Activated CD4-positive, alpha-beta T cell treated with anti-CD3 and anti-CD28 coated beads, Interleukin-2, Interleukin-4, amounts not matched to agents 100 ng/mL and 50 ng/mL, durations not matched to agents 16 hours and 8 hours (primary cell): ENCODE results near the gene APCDD1.
"Not testable (repeated sequence)": the region's sequence is repeated elsewhere in the genome, so short reads cannot be mapped to it uniquely, and the experiment has no call there.

Experiments
- DNase-seq: peaks from one replicate; pipeline ENCODE4 v3.0.0-alpha.2; 2020; ENCODE audit warnings: low spot score

APCDD1 gene

DNA sequence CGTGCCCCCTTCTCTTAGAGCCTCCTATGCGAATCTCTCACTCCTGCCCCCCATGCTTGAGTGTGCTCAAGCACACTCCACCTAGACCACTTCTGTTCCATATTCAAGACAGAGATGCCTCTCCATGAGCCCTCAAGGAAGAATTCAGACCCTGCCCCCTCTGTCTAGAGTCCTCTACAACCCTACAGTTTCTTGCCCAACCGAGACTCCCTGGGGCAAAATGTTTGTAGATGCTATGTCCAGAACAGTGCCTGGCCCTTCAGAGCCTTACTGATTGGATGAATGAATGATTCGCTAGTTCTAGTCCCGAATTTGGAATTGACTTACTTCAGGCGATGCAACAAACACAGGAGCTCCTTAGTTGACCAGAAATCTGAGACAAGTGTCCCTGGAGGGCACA, 8.7 kb downstream of the APCDD1 start:
- DNase-seq, result no peak

GRCh38 chr18:10463741-10464140, 9.3 kb downstream of the APCDD1 start:
- DNase-seq, result no peak

DNA sequence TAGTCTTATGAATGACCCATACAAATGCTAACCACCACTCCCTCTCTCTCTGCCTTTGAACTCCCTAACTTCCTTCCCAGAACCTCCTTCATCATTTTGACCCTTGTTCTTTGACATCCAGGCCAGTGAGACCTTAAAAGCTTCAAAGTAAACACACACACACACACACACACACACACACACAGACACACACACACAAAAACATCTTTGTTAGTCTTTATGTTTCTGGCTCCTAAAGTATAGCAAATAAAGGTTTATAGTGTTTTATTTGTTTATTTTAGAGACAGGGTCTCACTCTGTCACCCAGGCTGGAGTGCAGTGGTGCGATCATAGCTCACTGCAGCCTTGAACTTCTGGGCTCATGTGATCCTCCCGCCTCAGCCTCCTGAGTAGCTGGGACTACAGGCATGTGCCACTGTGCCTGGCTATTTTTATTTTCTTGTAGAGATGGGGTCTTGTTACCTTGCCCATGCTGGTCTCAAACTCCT, 9.8 kb downstream of the APCDD1 start:
- DNase-seq, result not testable (repeated sequence)

GRCh38 chr18:10465174-10465939, 10.9 kb downstream of the APCDD1 start:
- DNase-seq, result no peak

DNA sequence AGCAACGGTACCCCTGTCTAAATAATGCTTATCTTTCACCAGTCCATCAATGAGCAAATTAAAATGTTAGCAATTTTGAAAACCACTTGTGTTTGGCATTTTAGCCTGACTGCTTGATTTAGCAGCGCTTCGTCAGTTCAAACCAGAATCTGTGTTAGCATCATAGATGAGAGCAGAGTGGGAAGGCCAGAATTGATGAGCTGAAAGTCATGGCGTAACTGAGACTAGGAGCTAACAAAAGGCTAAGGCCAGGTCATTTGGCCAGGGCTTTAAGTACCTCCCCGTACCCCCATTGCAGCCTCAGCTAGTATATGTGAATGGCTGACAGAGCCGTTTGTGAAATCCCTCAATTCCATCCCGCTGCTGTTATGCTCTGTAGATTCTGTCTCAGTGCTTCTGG, 16.0 kb downstream of the APCDD1 start:
- DNase-seq, result no peak

GRCh38 chr18:10471574-10471973, 17.1 kb downstream of the APCDD1 start:
- no peak for DNase-seq

DNA sequence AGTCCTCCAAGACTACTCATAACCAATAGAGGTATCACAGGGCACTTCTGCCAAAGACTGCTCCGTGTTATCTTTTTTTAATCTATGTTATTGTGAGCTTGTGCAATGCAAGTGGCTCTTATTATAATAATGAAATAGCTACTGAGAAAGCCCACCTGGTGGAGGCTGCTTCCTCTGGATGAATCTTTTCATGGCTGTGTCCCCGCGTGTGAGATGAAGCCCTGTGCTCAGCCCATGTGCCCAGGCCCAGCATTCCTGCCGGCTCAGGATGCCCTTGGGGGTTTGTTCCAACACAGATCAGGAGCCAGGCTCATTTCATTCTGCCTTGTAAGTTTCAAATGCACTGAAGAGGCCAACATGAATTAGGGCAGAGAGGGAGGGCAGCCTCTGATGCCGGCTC, 18.7 kb downstream of the APCDD1 start:
- DNase-seq, result no peak

- DNase-seq, result no peak
Observed at GRCh38 chr18:10474309-10474708, 19.9 kb downstream of the APCDD1 start.

- no peak for DNase-seq
Observed at GRCh38 chr18:10475276-10475653, 20.8 kb downstream of the APCDD1 start.

DNA sequence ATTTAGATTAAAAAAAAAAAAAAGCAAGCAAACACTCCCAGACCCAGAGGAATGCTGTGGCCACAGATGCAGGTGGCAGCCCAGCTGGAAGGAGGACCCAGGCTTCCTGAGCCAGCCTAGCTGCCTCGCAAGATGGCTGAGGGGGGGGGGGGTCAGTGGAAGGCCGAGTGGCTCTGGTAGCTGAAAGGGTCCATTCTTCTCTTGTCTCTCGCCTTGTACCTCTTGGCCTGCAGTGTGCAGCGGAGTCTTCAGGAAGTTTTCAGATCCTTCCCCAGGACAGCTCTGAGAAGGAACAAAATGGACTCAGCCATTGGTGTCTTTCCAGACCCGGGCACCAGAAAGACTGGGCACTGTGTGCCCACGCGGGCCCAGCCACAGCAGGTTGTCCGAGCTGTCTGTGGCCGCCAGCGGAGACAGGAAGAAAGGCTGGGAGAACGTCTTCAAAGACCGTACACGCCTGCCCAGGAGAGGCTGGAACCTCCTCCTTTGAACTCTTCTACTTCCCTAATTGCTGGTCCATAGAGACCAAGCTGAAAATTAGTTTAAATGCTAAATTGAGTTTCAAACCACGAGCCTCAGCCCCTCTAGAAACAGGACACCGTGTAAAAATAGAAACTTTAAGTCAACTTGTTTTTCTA, 21.3 kb downstream of the APCDD1 start:
- no peak for DNase-seq

DNA sequence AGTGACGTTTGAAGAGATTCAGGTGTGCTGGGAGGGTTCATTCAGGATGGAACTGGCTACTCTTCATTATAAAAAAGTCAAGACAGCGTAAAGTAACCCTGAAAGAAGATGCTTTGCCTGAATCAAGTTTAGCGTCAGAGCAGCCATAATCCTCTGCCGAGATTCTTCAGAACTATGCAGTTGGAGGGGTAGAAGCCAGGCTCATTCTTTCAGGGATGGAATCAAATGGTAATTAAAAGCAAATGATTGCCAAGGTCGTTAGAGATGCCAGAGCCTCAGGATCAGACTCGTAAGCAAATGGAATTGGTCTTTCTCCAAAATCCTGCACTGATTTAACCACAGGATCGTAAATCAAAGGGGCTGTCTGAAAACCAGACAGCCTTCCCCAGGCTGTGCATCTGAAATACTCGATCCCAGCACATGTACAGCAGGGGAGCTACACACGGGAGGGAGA, 21.9 kb downstream of the APCDD1 start:
- no peak for DNase-seq

DNA sequence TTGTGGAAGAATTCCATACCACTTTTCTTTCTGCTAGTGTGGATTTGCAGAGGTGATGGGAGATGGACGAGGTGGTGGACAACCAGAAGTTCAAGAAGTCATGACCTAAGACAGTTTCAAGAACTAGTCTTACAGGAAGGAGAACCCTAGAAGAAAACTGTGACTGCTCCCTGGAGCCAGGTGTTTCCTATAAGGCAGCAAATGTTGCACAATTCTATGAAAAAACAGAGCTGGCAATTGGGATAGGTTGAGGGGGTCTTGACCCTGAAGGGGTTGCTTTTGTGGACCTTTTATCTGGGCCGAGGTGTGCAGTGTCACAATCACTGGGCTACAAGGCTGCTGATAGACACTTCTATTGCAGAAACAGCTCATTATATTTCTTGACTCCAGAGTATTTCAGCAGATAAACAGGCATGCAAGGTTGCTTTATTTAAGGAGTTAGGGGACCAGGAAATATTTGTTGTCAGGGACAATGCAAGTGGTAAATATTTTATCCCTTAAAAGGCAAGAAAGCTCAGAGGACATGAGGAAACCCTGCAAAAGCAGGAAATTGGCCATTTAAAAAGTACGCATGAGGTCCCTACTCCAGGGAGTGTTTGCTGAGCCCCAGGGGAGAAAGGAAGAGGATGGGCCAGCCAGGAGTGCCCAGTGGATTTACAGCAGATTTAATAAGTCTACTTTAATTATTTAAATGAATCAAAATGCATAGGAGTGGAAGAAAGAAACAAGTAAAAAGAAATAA, 22.9 kb downstream of the APCDD1 start:
- DNase-seq, result no peak

DNA sequence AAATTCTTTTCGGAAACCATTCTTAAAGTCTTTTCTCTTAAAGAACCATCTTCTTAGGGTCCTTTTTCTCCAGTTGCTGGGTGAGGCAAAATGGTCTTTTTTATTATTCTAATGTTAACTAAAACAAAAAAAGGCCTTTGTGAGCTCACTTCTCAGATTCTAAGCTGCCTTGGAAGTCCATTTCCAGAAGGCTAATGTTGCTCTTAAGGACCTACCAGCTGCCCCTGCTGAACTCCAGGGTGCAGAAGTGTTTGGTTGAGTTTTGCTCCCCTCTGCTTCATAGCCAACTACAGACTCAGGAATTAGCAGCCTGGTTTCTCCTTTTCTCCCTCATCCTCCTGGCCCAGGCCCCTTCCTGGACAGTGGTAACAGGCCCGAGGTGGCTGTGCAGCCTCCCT, 23.4 kb downstream of the APCDD1 start:
- no peak for DNase-seq

GRCh38 chr18:10481831-10482230, 27.4 kb downstream of the APCDD1 start:
- no peak for DNase-seq

DNA sequence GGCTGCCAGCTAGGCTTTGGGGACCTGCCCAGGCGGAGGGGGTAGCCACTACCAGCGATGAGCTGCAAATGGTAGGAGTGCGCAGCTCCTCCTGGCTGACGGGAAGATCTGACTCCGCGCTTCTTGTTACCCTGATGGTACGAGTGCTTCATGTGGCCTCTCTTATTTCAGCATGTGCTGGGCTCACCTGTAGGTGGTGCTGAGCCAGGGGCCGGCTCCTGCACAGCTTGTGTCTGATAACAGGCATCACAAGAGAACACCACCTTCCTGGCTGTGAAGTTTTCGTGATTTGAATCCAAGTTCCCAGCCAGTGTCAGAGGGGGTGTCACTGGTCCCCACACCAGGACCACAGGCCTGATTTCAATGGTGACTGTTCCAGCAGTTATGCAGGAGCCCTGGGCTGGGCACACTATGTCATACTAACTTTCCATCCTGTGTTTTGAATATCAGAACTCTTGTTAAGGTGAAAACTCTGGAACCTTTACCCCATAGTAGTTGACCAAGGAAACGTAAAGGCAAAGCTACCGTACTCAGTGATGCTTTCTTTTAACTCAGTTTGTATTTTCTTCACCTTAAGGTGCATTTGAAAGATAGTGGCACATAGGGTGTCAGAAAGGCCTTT, 28.0 kb downstream of the APCDD1 start:
- no peak for DNase-seq

DNA sequence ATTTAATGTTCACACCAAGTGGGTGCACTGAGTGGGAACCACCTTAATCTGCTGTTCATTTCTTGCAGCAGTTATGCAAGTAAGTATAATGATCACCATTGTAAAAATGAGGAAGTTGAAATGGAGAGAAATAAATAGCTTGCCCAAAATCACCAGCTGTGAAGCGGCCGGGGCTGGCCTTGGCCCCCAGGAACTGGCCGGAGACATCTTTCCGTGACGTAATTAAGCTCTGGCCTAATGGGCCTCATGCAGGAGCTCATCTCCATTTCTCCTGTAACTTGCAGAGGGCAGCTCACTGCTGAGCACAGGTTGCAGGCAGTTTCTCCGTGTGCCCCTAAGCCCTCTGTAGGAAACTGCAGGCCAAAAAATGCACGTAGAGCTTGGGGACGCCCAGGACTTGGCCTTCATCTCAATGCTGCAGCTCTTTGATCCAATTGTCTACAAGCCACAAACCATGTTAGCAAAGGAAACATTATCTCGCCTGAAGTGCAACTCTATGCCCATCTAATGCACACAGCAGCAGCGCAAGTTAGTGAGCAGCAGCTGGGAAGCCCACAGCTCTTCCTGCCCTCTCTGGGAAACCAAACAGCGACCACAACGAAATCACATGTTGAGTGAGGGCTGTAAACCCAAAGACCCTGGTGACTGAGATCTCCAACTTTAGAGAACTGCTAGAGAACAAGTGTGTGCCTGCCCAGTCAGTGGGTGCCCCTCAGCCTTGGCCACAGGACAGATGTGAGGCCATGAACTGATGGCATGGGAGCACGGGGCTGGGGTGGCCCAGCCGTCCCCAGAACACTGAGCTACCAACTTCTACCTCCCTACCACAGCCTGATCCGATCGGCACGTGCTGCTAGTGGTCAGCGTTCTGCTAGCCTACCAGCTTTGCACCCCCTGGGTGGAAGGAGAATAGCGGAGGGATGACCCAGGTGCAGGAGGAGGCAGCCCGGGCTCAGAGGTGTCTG, 28.8 kb downstream of the APCDD1 start:
- DNase-seq, result no peak

DNA sequence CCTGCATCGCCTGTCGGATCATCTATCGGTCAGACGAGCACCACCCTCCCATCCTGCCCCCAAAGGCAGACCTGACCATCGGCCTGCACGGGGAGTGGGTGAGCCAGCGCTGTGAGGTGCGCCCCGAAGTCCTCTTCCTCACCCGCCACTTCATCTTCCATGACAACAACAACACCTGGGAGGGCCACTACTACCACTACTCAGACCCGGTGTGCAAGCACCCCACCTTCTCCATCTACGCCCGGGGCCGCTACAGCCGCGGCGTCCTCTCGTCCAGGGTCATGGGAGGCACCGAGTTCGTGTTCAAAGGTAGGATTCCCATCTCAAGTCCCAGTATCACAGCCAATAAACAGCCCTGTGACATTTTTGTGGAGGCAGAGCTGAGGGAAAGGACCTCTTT, 31.0 kb downstream of the APCDD1 start:
- DNase-seq, result no peak

DNA sequence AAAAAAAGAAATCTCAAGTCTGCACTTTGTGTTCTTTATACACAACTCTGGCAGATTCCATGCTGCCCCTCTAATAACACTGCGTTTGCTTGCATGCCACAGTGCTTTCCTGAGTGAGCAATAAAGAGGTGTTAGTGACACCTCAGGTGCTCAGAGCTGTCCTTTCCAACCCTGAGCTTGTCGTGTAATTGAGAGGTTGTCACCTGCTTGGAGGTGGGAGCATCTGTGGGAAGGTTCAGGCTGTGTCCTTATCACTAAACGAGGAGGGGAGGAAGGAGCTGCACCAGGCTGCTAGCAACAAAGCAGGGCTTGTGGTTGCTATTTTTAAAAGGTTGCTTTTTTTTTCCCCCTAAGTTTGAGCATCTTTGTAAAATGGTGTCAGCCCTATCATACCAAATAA, 31.9 kb downstream of the APCDD1 start:
- no peak for DNase-seq

DNA sequence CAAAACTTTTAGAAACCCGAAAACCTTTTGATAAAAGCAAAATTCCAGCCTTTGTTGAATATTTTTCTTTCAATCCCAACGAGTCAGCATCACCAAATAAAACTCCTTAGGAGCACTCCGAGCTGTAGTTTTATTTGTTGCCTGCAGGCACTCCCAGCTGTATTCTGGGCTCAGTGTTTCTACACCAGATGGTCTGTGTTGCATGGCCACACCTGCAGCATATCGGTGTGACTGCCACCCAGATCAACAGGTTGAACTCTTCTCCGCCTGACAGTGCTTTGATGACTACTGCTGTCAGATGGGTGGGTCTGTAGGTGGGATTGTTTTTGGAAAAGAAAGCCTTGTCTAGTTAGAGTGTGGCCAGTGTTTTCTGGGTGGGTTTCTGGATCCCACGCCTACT, 32.7 kb downstream of the APCDD1 start:
- no peak for DNase-seq

GRCh38 chr18:10488017-10488416, 33.6 kb downstream of the APCDD1 start:
- DNase-seq, result no peak

GRCh38 chr18:10490401-10491165, 36.1 kb downstream of the APCDD1 start:
- peak; percentile 71 for DNase-seq
